Endothelial cell (in vitro differentiated cells): ENCODE measurements around the gene XYLB. TPM values are rescaled to one million over a fixed set of nuclear protein-coding genes. Genes with fewer than 3 reads are reported as not detected.

Experiments
- DNase-seq: peaks from one replicate; pipeline ENCODE4 v3.0.0; 2021; ENCODE audit warnings: low spot score
- H3K27ac Mint-ChIP-seq: one replicate; pipeline ENCODE4 v1.8.0; 2021; ENCODE audit warnings: mixed read lengths, inconsistent platforms; ENCODE audit not compliant: unreplicated experiment
- H3K27me3 Mint-ChIP-seq: one replicate; pipeline ENCODE4 v1.8.0; 2021; ENCODE audit warnings: mild to moderate bottlenecking, moderate library complexity, mixed read lengths, inconsistent platforms; ENCODE audit not compliant: unreplicated experiment
- H3K36me3 Mint-ChIP-seq: one replicate; pipeline ENCODE4 v1.8.0; 2021; ENCODE audit warnings: mild to moderate bottlenecking, low read depth, mixed read lengths, inconsistent platforms; ENCODE audit not compliant: unreplicated experiment
- H3K4me1 Mint-ChIP-seq: one replicate; pipeline ENCODE4 v1.8.0; 2021; ENCODE audit warnings: mild to moderate bottlenecking, mixed read lengths, inconsistent platforms; ENCODE audit not compliant: unreplicated experiment
- H3K4me3 Mint-ChIP-seq: one replicate; pipeline ENCODE4 v1.8.0; 2021; ENCODE audit warnings: mild to moderate bottlenecking, mixed read lengths, inconsistent platforms; ENCODE audit not compliant: unreplicated experiment
- H3K9me3 Mint-ChIP-seq: one replicate; pipeline ENCODE4 v1.8.0; 2021; ENCODE audit warnings: mixed read lengths, inconsistent platforms; ENCODE audit not compliant: unreplicated experiment
- total RNA-seq: library from RNA; stranded (reverse); fragmentation: NEBNext Ultra II Directional; extraction: Animal tissue kit (Norgen Biotek cat#: 25700); gene quantifications from one replicate; pipeline ENCODE4 v1.2.1, GENCODE V29; 2021; ENCODE audit not compliant: unreplicated experiment
- TF ChIP-seq, protein P1 (sequence below): fragments of 200-600 bp; sonication (generic); IDR thresholded peaks from one replicate; pipeline ENCODE4 v1.5.0; 2021; ENCODE audit warnings: antibody characterized with exemption; ENCODE audit not compliant: unreplicated experiment

XYLB gene
- total RNA-seq, 1 donor from 2014 or later = 2.4 TPM

DNA sequence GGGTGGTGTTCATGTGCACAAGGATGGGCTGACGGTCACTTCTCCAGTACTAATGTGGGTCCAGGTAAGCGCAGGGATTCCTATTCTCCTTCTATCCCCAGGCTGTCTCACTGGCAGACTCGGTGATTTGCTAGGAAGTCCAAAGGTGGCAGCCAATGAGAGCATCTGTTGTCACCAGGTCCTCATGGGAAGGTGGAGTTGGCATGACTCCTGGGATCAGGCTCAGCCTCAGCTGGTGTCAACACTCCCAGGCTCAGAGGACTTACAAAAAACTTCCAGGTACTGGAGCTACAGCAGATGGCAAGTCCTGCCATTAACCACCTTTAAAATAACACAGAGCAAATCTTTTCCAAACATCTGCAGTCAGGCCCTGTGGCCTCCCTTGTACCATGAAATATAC lies 13.8 kb downstream of the XYLB start:
- Mint-ChIP-seq H3K4me3 (no peak overlapping the region), H3K27me3 (peaks cover 1% of the 10 kb centered on the region)

DNA sequence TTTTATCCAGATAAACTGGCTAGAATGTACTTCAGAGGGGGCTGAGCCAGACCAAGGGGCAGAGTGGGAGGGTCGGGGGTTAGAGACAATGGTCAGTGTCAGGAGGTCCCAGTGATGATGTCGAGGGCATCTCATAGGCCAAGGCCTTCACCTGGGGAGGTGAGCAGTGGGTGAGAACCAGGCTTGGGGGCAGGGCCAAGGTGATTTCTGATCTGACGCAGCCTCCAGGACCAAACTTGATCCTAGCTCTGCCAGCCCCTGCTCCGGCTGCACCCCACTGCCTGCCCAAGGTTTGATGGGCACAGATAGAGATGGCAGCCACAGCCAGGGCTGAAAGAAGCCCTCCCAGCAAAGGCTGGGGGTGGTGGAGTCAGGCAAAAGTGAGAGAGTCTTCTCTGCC lies 14.9 kb downstream of the XYLB start:
- Mint-ChIP-seq H3K9me3 (no peaks in the 10 kb centered on the region), H3K27me3 (peaks cover 1% of the 10 kb centered on the region), H3K27ac (peak overlapping the region; percentile 53), H3K36me3 (peaks cover 16% of the 10 kb centered on the region), H3K4me1 (peaks cover 9% of the 10 kb centered on the region), H3K4me3 (no peak overlapping the region)
- TF ChIP-seq, protein P1, sequence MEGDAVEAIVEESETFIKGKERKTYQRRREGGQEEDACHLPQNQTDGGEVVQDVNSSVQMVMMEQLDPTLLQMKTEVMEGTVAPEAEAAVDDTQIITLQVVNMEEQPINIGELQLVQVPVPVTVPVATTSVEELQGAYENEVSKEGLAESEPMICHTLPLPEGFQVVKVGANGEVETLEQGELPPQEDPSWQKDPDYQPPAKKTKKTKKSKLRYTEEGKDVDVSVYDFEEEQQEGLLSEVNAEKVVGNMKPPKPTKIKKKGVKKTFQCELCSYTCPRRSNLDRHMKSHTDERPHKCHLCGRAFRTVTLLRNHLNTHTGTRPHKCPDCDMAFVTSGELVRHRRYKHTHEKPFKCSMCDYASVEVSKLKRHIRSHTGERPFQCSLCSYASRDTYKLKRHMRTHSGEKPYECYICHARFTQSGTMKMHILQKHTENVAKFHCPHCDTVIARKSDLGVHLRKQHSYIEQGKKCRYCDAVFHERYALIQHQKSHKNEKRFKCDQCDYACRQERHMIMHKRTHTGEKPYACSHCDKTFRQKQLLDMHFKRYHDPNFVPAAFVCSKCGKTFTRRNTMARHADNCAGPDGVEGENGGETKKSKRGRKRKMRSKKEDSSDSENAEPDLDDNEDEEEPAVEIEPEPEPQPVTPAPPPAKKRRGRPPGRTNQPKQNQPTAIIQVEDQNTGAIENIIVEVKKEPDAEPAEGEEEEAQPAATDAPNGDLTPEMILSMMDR = no peak
- DNase-seq = no peak

More for the DNA sequence above, 13.8 kb downstream of the XYLB start:
- Mint-ChIP-seq H3K4me1 (peaks cover 7% of the 10 kb centered on the region), H3K27ac (no peak overlapping the region), H3K36me3 (peaks cover 16% of the 10 kb centered on the region), H3K9me3 (no peaks in the 10 kb centered on the region)
- no peak for DNase-seq
- TF ChIP-seq, protein P1 = no peak

DNA sequence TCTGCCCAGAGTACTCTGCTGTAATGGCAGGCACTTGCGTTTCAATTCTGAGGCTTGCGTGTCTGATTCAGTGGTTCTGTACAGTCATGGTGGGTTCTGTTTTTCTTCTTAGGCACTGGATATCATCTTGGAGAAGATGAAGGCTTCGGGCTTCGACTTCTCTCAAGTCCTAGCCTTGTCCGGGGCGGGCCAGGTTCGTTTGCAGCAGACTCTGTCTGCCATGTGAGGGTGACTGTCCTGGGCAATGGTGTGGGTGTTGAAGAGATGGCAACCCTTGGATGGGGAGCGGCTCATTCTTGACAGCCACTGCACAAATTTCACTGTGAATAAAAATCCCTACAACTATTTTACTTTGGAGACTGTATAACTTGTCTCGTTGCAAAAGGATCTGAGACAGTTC lies 16.2 kb downstream of the XYLB start:
- TF ChIP-seq, protein P1 = no peak
- peaks cover 12% of the 10 kb centered on the region for H3K36me3 Mint-ChIP-seq
- no peak overlapping the region for H3K4me3 Mint-ChIP-seq
- peaks cover 2% of the 10 kb centered on the region for H3K27me3 Mint-ChIP-seq
- H3K9me3 Mint-ChIP-seq = no peaks in the 10 kb centered on the region
- peaks cover 16% of the 10 kb centered on the region for H3K4me1 Mint-ChIP-seq
- no peak for DNase-seq
- no peak overlapping the region for H3K27ac Mint-ChIP-seq

DNA sequence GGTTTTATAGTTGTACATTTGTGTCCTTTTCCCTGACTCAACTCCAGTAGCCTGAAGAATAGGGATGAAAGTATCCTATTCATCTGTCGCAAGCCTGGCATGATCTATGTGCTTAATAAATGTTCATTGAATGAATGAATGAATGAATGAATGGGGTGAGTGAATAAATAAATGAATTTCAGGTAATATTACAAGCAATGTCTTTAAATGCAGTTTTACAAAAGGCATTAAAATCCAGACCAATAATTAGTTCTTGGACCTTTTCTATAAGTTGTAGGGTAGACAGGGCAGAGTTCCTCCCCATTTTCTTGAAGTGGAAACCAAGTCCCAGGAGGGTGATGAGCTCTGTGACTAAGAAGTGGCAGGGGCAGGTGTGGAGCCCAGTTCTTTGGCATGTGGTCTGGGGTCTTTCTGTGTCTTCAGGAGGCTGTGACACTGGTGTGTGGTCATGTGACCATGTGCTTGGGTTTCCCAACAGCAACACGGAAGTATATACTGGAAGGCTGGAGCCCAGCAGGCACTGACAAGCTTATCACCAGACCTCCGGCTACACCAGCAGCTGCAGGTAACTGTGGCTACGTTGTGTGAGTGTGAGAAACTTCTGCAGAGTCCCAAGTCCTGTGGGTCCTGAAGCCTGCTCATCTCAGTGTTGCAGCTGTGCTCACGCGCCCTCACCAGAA lies 18.3 kb downstream of the XYLB start:
- Mint-ChIP-seq H3K27me3 (peaks cover 2% of the 10 kb centered on the region), H3K27ac (no peak overlapping the region), H3K36me3 (peaks cover 16% of the 10 kb centered on the region), H3K4me1 (peaks cover 26% of the 10 kb centered on the region), H3K4me3 (no peak overlapping the region), H3K9me3 (no peaks in the 10 kb centered on the region)
- no peak for DNase-seq
- TF ChIP-seq, protein P1 = no peak

DNA sequence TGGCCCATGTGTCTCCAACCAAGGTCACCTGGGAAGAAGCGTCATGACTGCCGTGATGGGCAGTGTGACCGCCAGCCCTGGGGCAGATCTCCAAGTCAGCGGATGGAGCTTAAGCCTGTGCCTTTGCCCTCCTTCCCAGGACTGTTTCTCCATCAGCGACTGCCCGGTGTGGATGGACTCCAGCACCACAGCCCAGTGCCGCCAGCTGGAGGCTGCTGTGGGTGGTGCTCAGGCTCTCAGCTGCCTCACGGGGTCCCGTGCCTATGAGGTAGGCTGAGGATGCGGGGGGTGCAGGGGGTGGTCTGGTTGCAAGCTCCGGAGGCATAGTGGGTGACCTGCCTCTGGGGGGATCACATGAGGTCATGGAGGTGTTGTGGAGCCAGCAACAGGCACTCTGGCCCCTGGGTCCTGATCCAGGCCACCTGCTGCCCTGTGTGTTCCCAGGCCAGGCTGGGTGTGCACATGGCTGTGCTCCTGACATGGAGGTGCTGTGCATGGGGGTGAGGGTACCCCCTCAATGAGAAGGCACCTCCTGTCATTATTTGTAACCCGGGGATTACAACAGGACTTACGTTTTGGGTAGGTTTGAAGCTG lies 19.0 kb downstream of the XYLB start:
- Mint-ChIP-seq H3K27ac (no peak overlapping the region), H3K36me3 (peaks cover 20% of the 10 kb centered on the region), H3K27me3 (peaks cover 2% of the 10 kb centered on the region), H3K9me3 (no peaks in the 10 kb centered on the region), H3K4me1 (peaks cover 27% of the 10 kb centered on the region), H3K4me3 (no peak overlapping the region)
- TF ChIP-seq, protein P1 = no peak
- DNase-seq = no peak
